IMR-90 (cell line): ENCODE measurements around the gene TMCC1. TPM values are rescaled to one million over a fixed set of nuclear protein-coding genes. Genes with fewer than 3 reads are reported as not detected.

ENCODE experiments used
- ATAC-seq: fragments of 200-7000 bp; cut with Tn5 transposase; 2 replicates; pipeline ENCODE4 v1.9.1; 2020; ENCODE audit warnings: low read depth, mild to moderate bottlenecking, moderate library complexity
- BruUV-seq: library from RNA; stranded (reverse); fragments of 400-500 nt; replicated peaks from 2 replicates; lab custom pipeline; 2021; lab: Mats Ljungman, UMichigan
- CTCF ChIA-PET: fragments of 300-600 bp; formaldehyde crosslinking; extraction: SDS; loops from one replicate; lab custom pipeline; 2021; ENCODE audit warnings: antibody characterized with exemption; lab: Yijun Ruan, JAX
- POLR2A ChIA-PET: fragments of 300-600 bp; sonication (Branson Sonifier 250); formaldehyde crosslinking; loops from one replicate; lab custom pipeline; 2022; ENCODE audit warnings: antibody characterized with exemption; ENCODE audit not compliant: unreplicated experiment; lab: Charles Lee
- DNase-seq: peaks from one replicate; pipeline ENCODE4 v3.0.0; 2013
- H2AFZ ChIP-seq: replicated peaks from 2 replicates; pipeline ENCODE3; 2013; ENCODE audit warnings: low read length, mild to moderate bottlenecking; ENCODE audit not compliant: poor library complexity
- H2AK5ac ChIP-seq: 2 replicates; pipeline ENCODE4 v1.6.1; 2013; ENCODE audit warnings: low read depth, low read length, inconsistent platforms
- H2AK9ac ChIP-seq: replicated peaks from 2 replicates; pipeline ENCODE3; 2013; ENCODE audit warnings: mild to moderate bottlenecking, low read depth, low read length, moderate library complexity; ENCODE audit not compliant: poor library complexity
- H2BK120ac ChIP-seq: 2 replicates; pipeline ENCODE4 v1.6.1; 2013; ENCODE audit warnings: low read depth, low read length, inconsistent platforms
- H2BK15ac ChIP-seq: 3 replicates; pipeline ENCODE4 v1.6.1; 2013; ENCODE audit warnings: low read depth, low read length, inconsistent platforms
- H2BK20ac ChIP-seq: 2 replicates; pipeline ENCODE4 v1.6.1; 2013; ENCODE audit warnings: low read depth, mild to moderate bottlenecking, inconsistent platforms, low read length, moderate library complexity
- H2BK5ac ChIP-seq: 2 replicates; pipeline ENCODE4 v1.6.1; 2013; ENCODE audit warnings: mild to moderate bottlenecking, low read depth, low read length, inconsistent platforms; ENCODE audit not compliant: poor library complexity, severe bottlenecking
- H3K14ac ChIP-seq: replicated peaks from 2 replicates; pipeline ENCODE4 v1.6.1; 2013; ENCODE audit warnings: low read depth, low read length, inconsistent platforms
- H3K18ac ChIP-seq: 2 replicates; pipeline ENCODE4 v1.6.1; 2013; ENCODE audit warnings: low read depth, low read length, control low read depth
- H3K23ac ChIP-seq: 2 replicates; pipeline ENCODE4 v1.6.1; 2013; ENCODE audit warnings: low read depth, low read length, inconsistent platforms
- H3K27ac ChIP-seq: 2 replicates; pipeline ENCODE4 v1.5.1; 2013; ENCODE audit warnings: mild to moderate bottlenecking, control low read depth, low read length; ENCODE audit not compliant: insufficient read depth
- H3K27me3 ChIP-seq: 2 replicates; pipeline ENCODE4 v1.6.1; 2013; ENCODE audit warnings: low read length; ENCODE audit not compliant: control insufficient read depth, insufficient read depth
- H3K36me3 ChIP-seq: 2 replicates; pipeline ENCODE4 v1.6.1; 2013; ENCODE audit warnings: low read length, mixed read lengths; ENCODE audit not compliant: control insufficient read depth, insufficient read depth
- H3K4ac ChIP-seq: 2 replicates; pipeline ENCODE4 v1.6.1; 2013; ENCODE audit warnings: low read depth, low read length, inconsistent platforms
- H3K4me1 ChIP-seq: 2 replicates; pipeline ENCODE4 v1.6.1; 2013; ENCODE audit warnings: low read length, mixed read lengths; ENCODE audit not compliant: control insufficient read depth, insufficient read depth
- H3K4me2 ChIP-seq: 2 replicates; pipeline ENCODE4 v1.6.1; 2013; ENCODE audit warnings: low read depth, mild to moderate bottlenecking, control low read depth, low read length, moderate library complexity
- H3K4me3 ChIP-seq: 2 replicates; pipeline ENCODE4 v1.5.1; 2013; ENCODE audit warnings: low read depth, mild to moderate bottlenecking, control low read depth, low read length, moderate library complexity; ENCODE audit not compliant: insufficient read depth
- H3K56ac ChIP-seq: 2 replicates; pipeline ENCODE4 v1.6.1; 2013; ENCODE audit warnings: low read length, inconsistent platforms; ENCODE audit not compliant: insufficient read depth; ENCODE audit errors: extremely low read depth
- H3K79me1 ChIP-seq, 2 experiments: 2 replicates each; pipeline ENCODE4 v1.6.1; 2013; ENCODE audit warnings: low read length in 2 of 2, inconsistent platforms in 1 of 2, low read depth in 1 of 2
- H3K9ac ChIP-seq: 2 replicates; pipeline ENCODE4 v1.6.1; 2013; ENCODE audit warnings: low read depth, low read length, control low read depth
- H3K9me1 ChIP-seq: 2 replicates; pipeline ENCODE4 v1.6.1; 2013; ENCODE audit warnings: low read length, inconsistent platforms; ENCODE audit not compliant: insufficient read depth
- H3K9me3 ChIP-seq: 2 replicates; pipeline ENCODE4 v1.6.1; 2013; ENCODE audit warnings: low read length; ENCODE audit not compliant: control insufficient read depth, insufficient read depth
- H4K20me1 ChIP-seq: 2 replicates; pipeline ENCODE4 v1.6.1; 2013; ENCODE audit warnings: low read length, inconsistent platforms; ENCODE audit not compliant: insufficient read depth
- H4K5ac ChIP-seq: 2 replicates; pipeline ENCODE4 v1.6.1; 2013; ENCODE audit warnings: mild to moderate bottlenecking, low read depth, low read length, control low read depth
- H4K8ac ChIP-seq, 2 experiments: 2 replicates each; pipeline ENCODE4 v1.6.1; 2013; ENCODE audit warnings: low read depth in 2 of 2, low read length in 2 of 2, control low read depth in 1 of 2, inconsistent platforms in 1 of 2
- H4K91ac ChIP-seq: 2 replicates; pipeline ENCODE4 v1.6.1; 2013; ENCODE audit warnings: low read depth, low read length, inconsistent platforms; ENCODE audit not compliant: insufficient read depth
- CHD1 ChIP-seq: IDR thresholded peaks from 2 replicates; pipeline ENCODE4 v1.6.1; 2012; ENCODE audit warnings: low read depth, low read length, improper control_type of control experiment
- MXI1 ChIP-seq: IDR thresholded peaks from 2 replicates; pipeline ENCODE4 v1.6.1; 2012; ENCODE audit warnings: low read depth, mild to moderate bottlenecking, low read length, moderate library complexity, borderline replicate concordance
- WGBS, 2 experiments: methylation state at CpG; one replicate each; pipeline versions ENCODE4 v1.1.5 to v1.1.7; 2013; ENCODE audit warnings: missing lambda C conversion rate in 2 of 2; ENCODE audit not compliant: insufficient read length in 1 of 2; ENCODE audit errors: extremely low coverage in 2 of 2; 5-methylcytosine and 5-hydroxymethylcytosine counted together
- dilution Hi-C: fragments of 300-500 bp; cut with HindIII; formaldehyde crosslinking; loops from one replicate; pipeline ENCODE4 v1.14.3; 2018; ENCODE audit warnings: low sequenced_read_pairs; ENCODE audit not compliant: unreplicated experiment
- in situ Hi-C: fragments of 300-500 bp; cut with MboI; formaldehyde crosslinking; loops from 3 replicates; pipeline ENCODE4 v1.14.3; 2019; ENCODE audit warnings: low sequenced_read_pairs, inconsistent platforms, mixed read lengths
- intact Hi-C: fragments of 100-400 bp; cut with micrococcal nuclease; formaldehyde crosslinking; loops from 2 replicates; pipeline ENCODE4 v1.10.0; 2022
- polyA plus RNA-seq, 3 experiments: library from polyadenylated mRNA; depleted of rRNA; stranded (reverse); fragments of >200 nt; gene quantifications; 2 replicates each; pipeline ENCODE4 v1.2.3, GENCODE V29; 2012; ENCODE audit warnings: low replicate concordance in 1 of 3
- total RNA-seq: library from RNA; depleted of rRNA; stranded (reverse); fragments of >200 nt; gene quantifications from 2 replicates; pipeline ENCODE4 v1.2.3, GENCODE V29; 2012

The TMCC1 gene
- total and polyA plus RNA-seq, 2 of the 4 experiments (the other 2 are of a cell fraction): 5.0 to 7.3 TPM

- no peak for TF ChIP-seq CHD1
Observed at GRCh38 chr3:129688271-129688895, 205.1 kb downstream of the TMCC1 start (continued).

- Histone ChIP-seq H2BK20ac (no peak overlapping the region), H2AK5ac (no peak overlapping the region), H3K4ac (no peak overlapping the region), H3K23ac (no peak overlapping the region), H3K36me3 (no peaks in the 10 kb centered on the region), H3K14ac (no peak overlapping the region), H4K91ac (no peak overlapping the region), H3K56ac (no peak overlapping the region), H4K8ac (no peak overlapping the region), H3K18ac (no peak overlapping the region), H3K27me3 (no peaks in the 10 kb centered on the region), H2BK120ac (no peak overlapping the region), H3K27ac (no peak overlapping the region), H2AK9ac (no peak overlapping the region), H3K4me2 (no peak overlapping the region), H2AFZ (no peak overlapping the region), H4K20me1 (peaks cover 4% of the 10 kb centered on the region; the same call in 1 of the 2 replicates), H3K79me1 (peaks cover 0 to 4% of the 10 kb centered on the region in 2 experiments; a peak in 2 of 4 replicates), H4K5ac (no peak overlapping the region), H3K4me1 (0 out of 2 replicates have a peak, but pooled peaks cover 5% of the 10 kb centered on the region), H3K4me3 (no peak overlapping the region), H2BK5ac (no peak overlapping the region), H2BK15ac (no peak overlapping the region), H3K9ac (no peak overlapping the region), H3K9me3 (no peaks in the 10 kb centered on the region), H3K9me1 (no peaks in the 10 kb centered on the region)
- no TSS peak for BruUV-seq
- ChIA-PET POLR2A (no interaction called here), CTCF (interaction anchor here (0.7 kb wide), 1 partner anchor 14 kb away, joined by 3 read pairs; no protein-coding TSS in a partner anchor)
- intact Hi-C loops (no loop called here), in situ Hi-C loops (no loop called here), dilution Hi-C loops (no loop called here)
- ATAC-seq: no peak
- WGBS, 2 experiments: no CpG with 5 or more reads among the region's 2 CpGs
- no peak for TF ChIP-seq MXI1
- DNase-seq: no peak
Observed at GRCh38 chr3:129687586-129688125, 205.9 kb downstream of the TMCC1 start.
